HG03066 (cell line): ENCODE measurements around the gene CAMK4.
A peak's percentile ranks its signal among the peaks of the same experiment; 100 is the strongest.

Experiments
- ATAC-seq: cut with Tn5 transposase; IDR thresholded peaks from one replicate; pipeline ENCODE4 v1.9.1; 2021; ENCODE audit warnings: low read depth; ENCODE audit not compliant: unreplicated experiment

Gene CAMK4

DNA sequence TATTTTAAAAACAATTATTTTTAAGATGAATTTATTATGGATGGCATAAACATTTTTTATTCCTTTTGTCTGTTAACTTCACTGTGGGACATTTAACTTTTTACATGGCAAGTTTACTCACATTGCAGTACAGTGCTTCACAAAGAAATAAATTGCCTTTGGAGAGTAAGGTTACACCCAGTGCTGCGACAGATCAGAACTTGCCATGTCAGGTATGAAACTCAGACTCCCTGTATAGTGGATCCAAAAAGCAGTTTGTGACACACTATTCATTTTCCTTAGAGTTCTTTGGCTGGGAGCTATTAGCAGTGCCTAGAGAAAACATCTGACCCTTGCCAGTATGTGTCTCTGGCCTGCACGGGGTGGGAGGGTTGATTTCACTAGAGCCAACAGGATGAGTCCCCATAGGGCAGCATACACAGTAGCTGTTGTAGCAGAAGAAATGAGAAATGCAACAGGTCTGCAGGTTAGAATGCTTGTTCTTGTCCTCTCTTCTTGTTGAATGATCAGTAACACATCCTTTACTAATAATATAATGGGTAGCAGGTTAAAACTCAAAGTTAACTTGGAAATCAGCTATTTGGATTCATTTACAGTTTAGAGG is 245.2 kb downstream of the CAMK4 start:
- no peak for ATAC-seq

DNA sequence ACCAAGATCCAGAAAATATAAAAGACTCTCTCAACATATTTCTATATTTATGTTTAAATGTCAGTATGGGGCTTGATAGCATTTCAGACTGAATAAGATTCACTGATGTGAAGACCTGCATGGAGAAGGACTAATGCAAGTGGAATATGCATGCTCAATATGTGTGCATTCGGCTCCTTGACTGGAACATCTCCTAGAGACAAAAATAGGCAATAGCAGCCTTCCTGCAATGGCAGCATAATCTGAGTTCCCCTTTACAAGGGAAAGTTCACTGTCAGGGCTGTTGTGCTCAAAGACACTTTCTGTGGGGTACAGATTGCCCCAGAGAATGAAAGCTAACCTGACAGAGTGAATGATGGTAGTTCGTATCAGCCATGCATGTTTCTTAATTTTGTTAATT is 245.7 kb downstream of the CAMK4 start:
- ATAC-seq, result no peak

DNA sequence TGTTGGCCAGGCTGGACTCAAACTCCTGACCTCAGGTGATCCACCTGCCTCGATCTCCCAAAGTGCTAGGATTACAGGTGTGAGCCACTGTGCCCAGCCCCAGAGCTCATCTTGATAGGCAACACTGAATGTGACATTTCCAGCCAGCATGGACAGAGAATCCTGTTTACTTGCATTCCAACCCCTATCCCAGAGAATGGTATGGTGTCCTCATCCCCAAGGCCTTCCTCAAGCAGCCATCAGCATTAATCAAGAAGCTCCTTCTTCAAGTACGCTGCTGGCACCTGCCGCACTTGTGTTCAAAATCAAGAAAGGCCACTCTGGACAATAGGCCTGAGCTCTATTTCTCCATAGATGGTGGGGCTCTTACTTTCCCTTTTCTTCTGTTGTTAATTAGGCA is 247.9 kb downstream of the CAMK4 start:
- ATAC-seq, result no peak

DNA sequence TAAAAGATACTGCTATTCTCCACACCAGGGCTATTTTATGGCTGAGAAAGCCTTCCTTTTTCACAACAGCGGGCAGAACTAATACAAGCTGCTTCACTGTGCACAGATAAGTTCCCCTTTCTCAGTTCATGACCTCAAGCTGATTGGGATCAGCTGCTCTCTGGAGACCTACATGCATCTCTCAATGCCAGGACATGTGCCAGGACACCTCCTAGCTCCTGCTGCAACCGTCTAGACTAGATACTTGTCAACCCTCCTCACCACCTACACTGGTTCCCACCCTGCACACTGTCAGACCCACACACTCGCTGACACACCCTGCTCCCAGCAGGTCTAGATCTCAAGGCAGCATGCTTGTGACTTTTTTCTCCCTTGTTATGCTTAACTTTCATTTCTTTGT is 248.4 kb downstream of the CAMK4 start:
- ATAC-seq, result no peak

DNA sequence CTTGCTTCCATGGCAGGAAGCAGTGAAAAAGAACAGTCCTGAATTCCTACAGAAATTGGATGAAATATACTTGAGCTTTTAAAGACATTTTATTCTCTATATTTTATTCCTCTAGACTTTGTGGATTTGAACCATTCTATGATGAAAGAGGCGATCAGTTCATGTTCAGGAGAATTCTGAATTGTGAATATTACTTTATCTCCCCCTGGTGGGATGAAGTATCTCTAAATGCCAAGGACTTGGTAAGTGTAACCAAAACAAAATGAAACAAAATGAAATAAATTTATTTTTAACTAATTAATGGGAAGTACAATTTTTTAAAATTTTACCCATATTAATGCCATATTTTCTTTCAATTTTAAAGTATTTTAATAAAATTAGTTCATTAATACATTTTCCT is 254.1 kb downstream of the CAMK4 start:
- ATAC-seq, result no peak

DNA sequence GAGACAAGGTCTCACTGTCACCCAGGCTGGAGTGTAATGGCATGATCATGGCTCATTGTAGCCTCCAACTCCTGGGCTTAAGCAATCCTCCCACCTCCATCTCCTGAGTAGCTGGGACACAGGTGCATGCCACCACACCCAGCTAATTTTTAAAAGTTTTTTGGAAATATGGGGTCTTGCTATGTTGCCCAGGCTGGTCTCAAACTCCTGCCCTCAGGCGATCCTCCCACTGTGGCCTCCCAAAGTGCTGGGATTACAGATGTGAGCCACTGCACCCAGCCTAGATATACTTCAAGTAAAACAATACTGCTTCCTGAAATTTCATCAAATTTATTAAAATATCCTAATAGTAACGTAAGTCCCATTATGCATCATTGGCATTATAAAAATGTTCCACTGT is 254.7 kb downstream of the CAMK4 start:
- ATAC-seq, result no peak

DNA sequence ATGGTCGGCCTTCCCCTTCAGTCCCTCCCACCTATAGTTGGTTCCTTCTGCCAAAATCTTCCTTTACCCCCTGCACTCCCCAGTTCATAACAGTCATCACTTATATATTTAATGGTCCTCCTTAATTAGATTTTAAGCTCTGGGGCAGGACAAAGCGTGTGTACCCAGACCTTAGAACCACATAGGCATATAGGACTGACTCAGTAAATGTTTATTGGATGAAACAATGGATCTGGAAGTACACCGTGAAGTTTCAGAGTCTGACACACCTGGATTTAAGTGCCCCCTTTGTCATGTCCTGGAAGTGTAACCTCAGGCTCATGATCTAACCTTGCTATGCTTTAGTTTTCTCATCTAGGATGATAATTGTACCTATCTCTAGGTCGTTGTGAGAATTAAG is 256.2 kb downstream of the CAMK4 start:
- ATAC-seq, result no peak

DNA sequence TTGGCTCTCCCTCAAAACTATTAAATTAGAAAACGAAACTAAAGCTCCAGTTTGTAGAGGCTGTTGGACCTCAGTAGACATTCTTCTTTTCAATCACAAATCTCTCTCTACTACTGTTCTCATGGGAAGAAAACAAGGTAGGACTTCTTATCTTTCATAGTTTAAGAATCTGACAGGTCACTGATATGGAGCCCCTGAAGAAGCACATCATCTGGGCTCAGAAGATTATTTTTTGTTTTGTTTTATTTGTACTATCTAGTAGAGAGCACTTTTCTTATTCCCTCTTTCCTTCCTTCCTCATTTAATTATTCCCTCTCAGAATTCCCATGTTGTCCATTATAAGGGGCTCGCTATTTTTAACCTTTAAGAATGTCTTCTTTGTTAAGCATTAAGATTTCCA is 261.9 kb downstream of the CAMK4 start:
- ATAC-seq, result no peak

DNA sequence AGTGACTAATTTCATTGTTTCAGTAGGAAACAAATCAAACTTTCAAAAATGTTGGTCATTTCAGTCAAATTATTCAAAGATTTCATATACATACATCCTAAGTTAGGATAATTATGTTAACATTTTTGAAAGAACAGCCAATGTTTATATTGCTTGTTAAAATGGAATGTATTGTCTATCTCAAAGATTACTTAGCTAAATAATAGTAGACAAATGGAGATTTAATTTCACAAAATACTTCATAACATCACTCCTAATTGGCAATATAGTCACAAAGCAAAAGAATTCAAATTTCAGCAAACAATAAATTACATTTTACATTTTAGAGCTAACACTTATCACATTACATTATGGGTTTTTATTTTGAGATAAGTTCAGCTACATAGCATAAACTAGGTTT is 262.7 kb downstream of the CAMK4 start:
- no peak for ATAC-seq

DNA sequence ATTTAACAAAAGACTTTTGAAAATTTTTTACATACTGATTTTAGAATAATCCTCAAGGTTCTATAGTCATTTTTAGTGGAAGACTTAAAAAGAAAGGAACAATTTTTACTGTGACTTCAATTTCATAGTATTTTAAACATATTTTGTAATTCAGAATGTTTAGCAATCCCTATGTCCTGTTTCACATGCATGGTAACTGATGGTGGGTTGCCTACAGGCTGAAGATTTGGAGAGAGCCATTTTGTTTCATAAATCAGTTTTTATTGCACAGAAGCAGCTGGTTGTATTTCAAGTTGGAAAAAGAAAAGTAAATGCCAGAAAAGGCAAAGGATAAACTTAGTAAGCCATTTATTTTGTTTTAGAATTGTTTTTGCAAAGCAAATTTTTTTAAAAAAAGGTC is 264.2 kb downstream of the CAMK4 start:
- ATAC-seq, result no peak

DNA sequence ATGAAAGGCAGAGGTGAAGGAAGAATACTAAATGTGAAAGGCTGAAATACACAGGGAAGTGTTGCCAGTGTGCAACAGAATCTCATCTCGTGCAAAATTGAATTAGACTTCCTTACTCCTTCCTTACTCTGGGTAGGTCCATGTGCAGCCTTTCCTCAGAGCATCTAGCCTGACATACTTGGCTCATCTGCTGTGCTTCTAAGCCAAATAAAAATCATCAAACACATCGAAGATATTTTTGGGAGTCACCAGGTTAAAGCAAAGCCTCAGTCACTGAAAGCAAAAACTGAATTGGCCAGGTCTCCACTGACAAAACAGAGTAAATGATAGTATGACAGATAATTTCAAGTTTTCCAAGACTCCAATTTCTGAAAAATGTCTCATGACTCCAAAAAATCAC is 268.8 kb downstream of the CAMK4 start:
- ATAC-seq, result no peak

DNA sequence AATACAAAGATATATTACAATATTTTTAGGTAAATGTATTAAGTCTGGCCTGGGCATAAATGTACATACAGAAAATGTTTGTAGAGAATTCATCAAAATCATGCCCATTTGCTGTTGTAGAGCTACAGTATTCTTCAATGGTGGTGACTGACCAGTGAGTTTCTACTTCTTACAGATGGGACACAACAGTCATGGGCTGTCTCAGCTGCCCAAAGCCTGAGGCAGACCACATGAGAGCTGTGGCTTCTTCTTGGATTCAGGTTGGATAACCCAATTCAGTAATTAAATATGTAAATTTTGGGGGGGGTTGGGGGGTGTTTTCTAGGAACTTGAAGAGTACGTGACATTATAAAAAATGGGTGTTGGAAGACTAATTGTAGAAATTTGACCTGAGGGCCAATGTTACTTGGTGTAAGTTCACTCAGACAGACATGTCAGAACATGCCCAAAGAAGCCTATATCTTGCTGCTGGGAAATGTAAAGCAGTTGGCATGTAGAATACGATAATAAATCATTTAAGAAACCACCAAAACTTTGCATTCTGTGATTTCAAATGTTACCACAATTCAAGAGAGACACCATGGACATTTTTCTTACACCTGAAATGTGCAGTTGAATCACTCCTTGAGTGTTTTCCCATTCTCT is 270.3 kb downstream of the CAMK4 start:
- ATAC-seq, result no peak

DNA sequence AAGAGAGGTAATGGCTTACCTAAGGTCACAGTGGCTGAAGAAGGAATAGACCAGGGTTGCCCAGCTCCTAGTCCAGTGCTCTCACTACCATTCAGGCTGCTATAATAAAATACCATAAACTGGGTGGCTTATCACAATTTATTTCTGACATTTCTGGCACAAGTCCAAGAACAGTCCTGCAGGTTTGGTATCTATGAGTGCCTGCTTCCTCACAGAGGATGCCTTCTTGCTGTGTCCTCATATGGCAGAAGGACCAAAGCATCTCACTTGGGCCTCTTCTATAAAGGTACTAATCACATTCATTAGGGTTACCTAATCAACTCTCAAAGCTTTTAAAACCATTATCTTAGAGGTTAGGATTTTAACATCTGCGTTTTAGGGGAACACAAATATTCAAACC is 271.0 kb downstream of the CAMK4 start:
- no peak for ATAC-seq

DNA sequence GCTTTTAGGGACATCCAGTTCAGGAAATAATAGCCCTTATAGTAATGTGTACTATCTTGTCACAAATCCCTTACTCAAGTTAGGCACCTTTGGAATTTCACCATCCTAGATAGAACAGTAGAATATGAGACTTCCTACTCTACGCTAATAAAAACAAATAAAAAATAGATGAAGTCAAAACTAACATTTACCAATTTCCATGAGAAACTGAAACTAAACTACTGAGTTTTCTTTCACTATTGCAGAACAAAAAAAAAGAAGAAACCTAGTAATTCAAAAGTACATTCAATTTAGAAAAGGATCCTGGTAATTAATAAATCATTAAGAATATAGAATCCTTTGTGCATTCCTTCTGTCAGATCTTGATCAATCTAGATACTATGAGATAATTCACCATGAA is 274.2 kb downstream of the CAMK4 start:
- no peak for ATAC-seq

DNA sequence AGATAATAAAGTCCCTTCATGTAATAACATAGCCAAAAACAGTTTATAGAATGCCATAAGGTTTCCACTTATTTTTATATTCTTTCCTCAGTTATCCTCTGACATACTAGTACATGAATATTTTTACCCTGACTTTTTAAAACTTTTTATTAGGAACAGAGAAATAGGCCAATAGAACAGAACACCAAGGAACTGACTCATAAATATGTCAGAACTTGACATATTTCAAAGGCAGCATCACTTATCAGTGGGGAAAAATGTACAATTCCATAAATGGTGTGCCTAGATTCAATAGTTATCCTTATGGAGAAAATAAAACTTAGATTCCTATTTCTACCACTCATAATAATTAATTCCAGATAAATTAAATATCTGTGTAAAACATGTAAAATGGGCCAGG is 278.8 kb downstream of the CAMK4 start:
- ATAC-seq, result no peak

DNA sequence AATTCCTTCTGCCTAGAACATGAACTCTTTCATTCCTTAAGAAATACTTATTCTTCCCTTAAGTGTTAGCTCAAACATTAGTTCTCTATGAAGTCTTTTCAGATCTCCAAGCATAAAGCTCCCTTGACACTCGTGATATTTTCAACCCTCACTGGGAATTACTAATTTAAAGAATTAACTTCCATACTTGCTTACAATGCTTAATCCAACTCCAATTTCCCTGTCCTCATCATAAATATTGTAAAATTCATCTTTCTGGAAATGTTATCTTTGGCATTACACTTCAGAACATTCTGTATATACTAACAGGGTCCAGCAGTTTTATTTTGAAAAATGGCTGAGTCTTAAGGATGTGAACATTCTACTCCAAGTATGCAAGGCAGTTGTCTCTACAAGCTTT is 280.9 kb downstream of the CAMK4 start:
- no peak for ATAC-seq

DNA sequence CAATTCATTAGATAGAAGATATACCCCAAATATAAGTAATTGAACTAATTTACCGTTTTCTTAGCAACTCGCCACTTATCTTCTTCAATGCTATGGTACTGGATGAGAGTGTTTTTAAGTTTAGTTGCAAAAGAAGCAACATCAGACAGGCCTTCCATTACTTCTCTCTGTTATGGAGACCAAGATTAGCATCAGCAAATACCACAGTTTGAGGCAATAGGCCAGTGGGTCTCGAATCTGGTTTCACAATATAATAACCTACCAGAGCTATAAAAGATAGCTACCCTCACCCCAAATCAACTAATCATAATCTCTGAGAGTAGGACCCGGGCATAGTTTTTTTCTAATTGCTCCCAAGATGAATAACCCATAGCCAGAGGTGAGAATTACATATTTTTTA is 283.1 kb downstream of the CAMK4 start:
- no peak for ATAC-seq

DNA sequence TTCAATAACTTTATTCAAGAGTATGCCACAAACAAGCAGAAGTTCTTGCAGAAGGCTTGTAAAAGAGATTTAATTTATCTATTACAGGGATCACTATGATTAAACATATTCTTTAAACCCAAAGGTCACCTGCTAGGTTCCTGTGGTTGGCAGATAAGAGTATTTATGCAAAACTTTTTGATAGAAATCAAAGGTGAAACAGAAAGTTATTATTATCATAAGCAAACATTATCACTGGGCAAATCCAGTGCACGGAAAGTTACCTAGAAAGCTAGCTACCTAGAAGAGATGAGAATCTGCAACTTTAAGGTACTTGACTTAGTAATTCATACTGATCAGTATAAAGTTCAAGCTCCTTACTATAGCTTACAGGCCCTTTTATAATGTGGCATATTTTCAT is 284.9 kb downstream of the CAMK4 start:
- ATAC-seq, result no peak

DNA sequence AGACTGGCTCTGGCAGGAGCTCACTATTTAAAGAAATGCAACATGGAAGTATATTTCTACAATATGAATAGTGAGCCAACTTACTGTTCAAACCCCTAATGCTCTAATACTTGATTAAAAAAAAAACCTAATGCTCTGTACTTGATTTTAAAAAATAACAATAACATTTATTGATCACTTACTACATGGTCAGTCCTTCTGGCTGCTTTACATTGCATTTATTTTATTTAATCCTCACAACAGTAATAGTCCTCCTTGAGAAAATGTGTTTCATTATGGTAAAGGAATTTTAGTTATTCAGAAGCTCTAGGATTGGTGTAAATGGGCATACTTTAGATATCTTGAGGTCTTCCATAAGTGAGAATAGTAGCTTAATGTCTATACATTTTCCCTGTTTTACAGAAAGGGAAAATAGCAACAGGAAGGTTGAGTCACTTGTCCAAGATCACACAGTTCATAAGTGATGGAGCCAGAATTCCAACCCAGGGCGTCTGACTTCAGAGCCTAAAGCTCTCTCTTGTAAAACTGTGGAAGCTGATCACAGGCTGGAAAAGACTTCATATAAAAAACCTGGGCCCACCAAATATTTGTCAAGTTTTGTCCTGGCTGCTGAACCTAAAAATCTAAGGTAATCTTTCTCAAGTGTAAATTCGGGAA is 287.1 kb downstream of the CAMK4 start:
- ATAC-seq, result no peak

DNA sequence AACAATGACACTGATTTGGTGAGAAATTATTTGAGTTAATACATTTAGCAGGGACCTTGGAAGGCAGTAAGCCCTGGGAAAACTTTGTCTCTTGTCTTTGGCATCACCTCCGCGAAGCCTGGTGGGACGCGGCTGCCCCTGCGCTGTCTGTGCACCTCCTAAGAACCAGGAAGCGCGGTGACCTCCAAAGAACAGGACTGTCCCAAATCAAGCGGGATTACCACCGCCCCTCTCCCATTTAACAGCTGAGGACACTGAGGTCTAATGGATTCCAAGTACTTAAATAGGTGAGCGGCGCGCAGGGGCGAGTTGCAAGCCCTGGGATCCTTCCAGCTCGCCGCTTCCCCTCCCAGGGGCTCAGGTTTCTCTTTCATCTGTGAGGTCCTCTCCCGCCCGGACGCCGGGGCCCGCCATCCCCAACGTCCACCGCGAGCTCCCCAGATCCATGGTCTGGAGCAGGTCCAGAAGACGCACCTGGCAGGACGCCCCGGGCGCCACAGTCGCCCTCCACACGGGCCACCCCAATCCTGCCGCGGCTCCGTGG is 287.7 kb downstream of the CAMK4 start:
- ATAC-seq, result peak; percentile 17

DNA sequence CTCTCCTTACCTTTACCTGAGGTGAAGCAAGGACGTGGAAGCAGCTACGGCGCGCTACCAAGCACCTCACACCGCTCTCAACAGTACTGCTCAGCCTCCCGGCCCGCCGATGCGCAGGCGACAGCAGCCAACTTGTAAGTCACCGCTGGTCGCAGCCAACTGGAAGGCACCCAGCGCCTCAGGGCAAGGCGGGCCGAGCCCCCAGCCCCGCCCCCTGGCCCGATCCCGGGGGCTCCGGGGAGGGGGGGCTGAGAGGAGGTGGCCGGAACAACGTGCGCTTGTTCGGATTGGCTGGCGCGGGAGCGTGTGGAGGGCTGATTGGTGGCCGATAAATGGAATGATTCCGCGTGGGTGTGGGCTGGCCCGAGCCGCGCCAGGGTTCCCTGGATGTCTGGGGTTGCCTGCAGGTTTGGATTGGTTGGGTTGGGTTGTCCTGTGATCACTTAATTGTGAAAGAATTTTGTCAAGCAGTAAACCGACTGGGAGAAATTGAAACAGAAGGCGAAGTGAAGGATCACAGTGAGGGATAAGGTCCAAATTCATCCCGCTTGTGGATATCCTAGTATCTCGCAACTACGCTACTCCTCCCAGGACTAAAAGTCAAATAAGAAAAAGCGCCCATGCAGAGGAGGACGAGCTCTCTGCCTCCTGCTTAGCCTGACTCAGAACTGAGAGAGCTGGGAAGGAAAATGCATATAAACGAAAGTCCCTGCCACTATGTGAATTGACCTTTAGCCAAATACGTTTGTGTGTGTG is 288.4 kb downstream of the CAMK4 start, which contains the start of gene STARD4:
Gene STARD4 (minus strand): TSS at position 161 of the 756 bp plus-strand sequence. CDS start 5,102 bp downstream, outside the sequence.
- peak; percentile 90 for ATAC-seq
